Measurements from ENCODE around the gene GNA14.
A peak's percentile ranks its signal among the peaks of the same experiment; 100 is the strongest.
"Not testable (repeated sequence)": the region's sequence is repeated elsewhere in the genome, so short reads cannot be mapped to it uniquely, and the experiment has no call there.

Gene GNA14

GRCh38 chr9:77508396-77508795, 139.7 kb downstream of the GNA14 start:
- H3K27ac ChIP-seq (ENCODE audit: low read depth, low read length) = no peak overlapping the region
- H3K27me3 ChIP-seq (ENCODE audit: control insufficient read depth, insufficient read depth, low read length) = no peaks in the 10 kb centered on the region

DNA sequence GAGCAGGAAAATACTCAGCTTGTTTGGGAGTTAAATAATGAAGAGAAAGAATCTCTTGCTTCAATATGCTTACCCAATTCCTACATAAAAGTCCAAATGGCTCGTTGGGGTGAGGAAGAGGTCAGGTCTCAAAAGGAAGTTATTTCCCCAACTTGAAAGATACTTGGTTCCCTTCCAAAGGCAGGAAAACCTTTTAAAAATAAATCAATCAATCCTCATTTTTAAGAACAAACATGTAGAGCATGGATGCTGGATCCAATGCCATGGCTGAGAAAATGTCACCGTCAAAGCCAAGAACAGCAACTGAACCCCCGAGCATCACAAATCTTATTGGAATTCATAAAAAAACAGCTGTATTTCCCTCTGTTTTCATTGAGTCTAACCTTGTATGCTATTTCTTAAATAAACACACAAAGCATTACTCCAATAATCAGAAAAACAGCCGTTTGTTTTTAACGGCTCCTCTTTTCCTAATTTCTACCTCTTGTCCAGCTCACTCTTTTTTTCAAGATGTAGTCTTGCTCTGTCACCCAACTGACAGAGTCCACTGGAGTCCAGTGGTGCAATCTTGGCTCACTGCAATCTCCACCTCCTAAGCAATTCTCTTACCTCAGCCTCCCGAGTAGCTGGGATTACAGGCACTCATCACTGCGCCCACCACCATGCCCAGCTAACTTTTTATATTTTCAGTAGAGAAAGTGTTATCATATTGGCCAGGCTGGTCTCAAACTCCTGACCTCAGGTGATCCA, 140.7 kb downstream of the GNA14 start:
- Histone ChIP-seq H3K4me1 (ENCODE audit: control insufficient read depth, insufficient read depth, low read length) (peaks cover 6% of the 10 kb centered on the region; the same call in 1 of the 2 replicates), H3K9ac (ENCODE audit: low read depth, low read length) (no peak overlapping the region), H3K27me3 (ENCODE audit: control insufficient read depth, insufficient read depth, low read length) (no peaks in the 10 kb centered on the region), H3K36me3 (ENCODE audit: control insufficient read depth, insufficient read depth, low read length) (no peaks in the 10 kb centered on the region), H3K4me3 (ENCODE audit: low read depth, low read length) (no peak overlapping the region), H3K27ac (ENCODE audit: low read depth, low read length) (no peak overlapping the region), H3K9me3 (ENCODE audit: control insufficient read depth, insufficient read depth, low read length) (no peaks in the 10 kb centered on the region)

More at GRCh38 chr9:77508396-77508795, 139.7 kb downstream of the GNA14 start:
- H3K9ac ChIP-seq (ENCODE audit: low read depth, low read length) = no peak overlapping the region
- H3K9me3 ChIP-seq (ENCODE audit: control insufficient read depth, insufficient read depth, low read length) = no peaks in the 10 kb centered on the region
- H3K4me3 ChIP-seq (ENCODE audit: low read depth, low read length) = no peak overlapping the region
- peaks cover 6% of the 10 kb centered on the region; the same call in 1 of the 2 replicates for H3K4me1 ChIP-seq (ENCODE audit: control insufficient read depth, insufficient read depth, low read length)
- H3K36me3 ChIP-seq (ENCODE audit: control insufficient read depth, insufficient read depth, low read length) = no peaks in the 10 kb centered on the region

- no peaks in the 10 kb centered on the region for H3K36me3 ChIP-seq (ENCODE audit: control insufficient read depth, insufficient read depth, low read length)
These were observed 142.9 kb downstream of the GNA14 start for GRCh38 chr9:77505232-77505631.

GRCh38 chr9:77502568-77502967, 145.6 kb downstream of the GNA14 start:
- Histone ChIP-seq H3K27me3 (ENCODE audit: control insufficient read depth, insufficient read depth, low read length) (no peaks in the 10 kb centered on the region), H3K9ac (ENCODE audit: low read depth, low read length) (no peak overlapping the region), H3K4me3 (ENCODE audit: low read depth, low read length) (no peak overlapping the region), H3K9me3 (ENCODE audit: control insufficient read depth, insufficient read depth, low read length) (no peaks in the 10 kb centered on the region), H3K4me1 (ENCODE audit: control insufficient read depth, insufficient read depth, low read length) (no peaks in the 10 kb centered on the region), H3K36me3 (ENCODE audit: control insufficient read depth, insufficient read depth, low read length) (no peaks in the 10 kb centered on the region), H3K27ac (ENCODE audit: low read depth, low read length) (no peak overlapping the region)

More at GRCh38 chr9:77505232-77505631, 142.9 kb downstream of the GNA14 start:
- no peaks in the 10 kb centered on the region for H3K27me3 ChIP-seq (ENCODE audit: control insufficient read depth, insufficient read depth, low read length)
- H3K4me1 ChIP-seq (ENCODE audit: control insufficient read depth, insufficient read depth, low read length) = no peaks in the 10 kb centered on the region
- no peak overlapping the region for H3K4me3 ChIP-seq (ENCODE audit: low read depth, low read length)
- H3K9ac ChIP-seq (ENCODE audit: low read depth, low read length) = no peak overlapping the region
- H3K9me3 ChIP-seq (ENCODE audit: control insufficient read depth, insufficient read depth, low read length) = no peaks in the 10 kb centered on the region
- H3K27ac ChIP-seq (ENCODE audit: low read depth, low read length) = no peak overlapping the region

DNA sequence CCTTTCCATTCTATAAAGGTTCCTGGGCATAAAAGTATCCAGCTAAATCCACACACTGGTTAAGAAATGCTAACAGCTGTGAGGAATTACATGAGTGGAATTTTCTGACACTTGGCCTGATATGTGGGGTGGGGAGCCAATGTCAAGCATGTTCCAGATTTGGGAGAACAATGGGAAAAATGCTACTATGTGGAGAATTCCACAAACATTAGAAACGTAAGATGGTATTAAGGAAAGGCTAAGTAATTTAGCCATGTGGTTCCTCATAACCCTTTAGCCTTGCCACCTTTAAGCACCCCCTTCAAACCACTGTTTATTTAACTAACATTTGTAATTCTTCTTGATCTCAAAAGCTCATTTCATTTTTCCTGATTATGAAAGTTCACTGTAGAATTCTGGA, 149.2 kb downstream of the GNA14 start:
- Histone ChIP-seq H3K9ac (ENCODE audit: low read depth, low read length) (no peak overlapping the region), H3K27me3 (ENCODE audit: control insufficient read depth, insufficient read depth, low read length) (no peaks in the 10 kb centered on the region), H3K9me3 (ENCODE audit: control insufficient read depth, insufficient read depth, low read length) (no peaks in the 10 kb centered on the region), H3K4me1 (ENCODE audit: control insufficient read depth, insufficient read depth, low read length) (peaks cover 12% of the 10 kb centered on the region; the same call in 1 of the 2 replicates), H3K36me3 (ENCODE audit: control insufficient read depth, insufficient read depth, low read length) (no peaks in the 10 kb centered on the region), H3K4me3 (ENCODE audit: low read depth, low read length) (no peak overlapping the region), H3K27ac (ENCODE audit: low read depth, low read length) (no peak overlapping the region)

DNA sequence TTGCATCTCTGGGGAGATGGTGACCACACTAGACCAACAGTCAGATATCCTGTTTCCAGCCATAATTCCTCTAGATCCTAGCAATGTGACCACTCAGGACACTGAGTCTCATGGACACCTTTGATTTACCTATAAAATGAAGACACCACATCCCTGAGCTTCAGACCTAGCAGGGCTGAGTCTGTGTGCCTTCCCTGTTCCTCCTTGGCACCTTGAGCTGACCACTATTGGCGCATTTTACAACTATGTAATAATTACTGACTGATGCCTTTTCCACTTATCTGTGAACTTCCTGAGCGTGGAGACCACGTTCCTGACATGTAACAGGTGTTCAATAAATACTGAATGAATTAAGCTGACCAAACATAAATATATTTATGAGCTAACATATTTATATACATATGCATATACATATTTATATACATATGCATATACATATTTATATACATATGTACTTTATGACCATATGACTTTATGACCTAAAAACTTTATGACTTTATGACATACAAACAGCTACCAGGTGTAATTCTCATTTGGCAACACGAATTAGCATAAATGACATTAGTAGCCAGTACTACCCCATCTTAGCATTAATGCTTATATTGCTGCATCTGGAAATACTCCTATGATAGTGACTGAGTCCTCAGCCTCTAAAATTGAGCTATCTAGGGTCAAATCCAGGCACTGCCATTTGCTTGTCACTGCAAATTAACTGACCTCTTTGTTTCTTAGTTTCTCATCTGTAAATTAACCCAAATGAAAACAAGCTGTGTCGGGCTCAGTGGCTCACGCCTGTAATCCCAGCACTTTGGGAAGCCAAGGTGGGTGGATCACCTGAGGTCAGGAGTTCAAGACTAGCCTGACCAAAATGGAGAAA, 150.6 kb downstream of the GNA14 start:
- Histone ChIP-seq H3K9ac (ENCODE audit: low read depth, low read length) (no peak overlapping the region), H3K9me3 (ENCODE audit: control insufficient read depth, insufficient read depth, low read length) (no peaks in the 10 kb centered on the region), H3K4me1 (ENCODE audit: control insufficient read depth, insufficient read depth, low read length) (peaks cover 12% of the 10 kb centered on the region; the same call in 1 of the 2 replicates), H3K27ac (ENCODE audit: low read depth, low read length) (no peak overlapping the region), H3K27me3 (ENCODE audit: control insufficient read depth, insufficient read depth, low read length) (no peaks in the 10 kb centered on the region), H3K4me3 (ENCODE audit: low read depth, low read length) (no peak overlapping the region), H3K36me3 (ENCODE audit: control insufficient read depth, insufficient read depth, low read length) (no peaks in the 10 kb centered on the region)

DNA sequence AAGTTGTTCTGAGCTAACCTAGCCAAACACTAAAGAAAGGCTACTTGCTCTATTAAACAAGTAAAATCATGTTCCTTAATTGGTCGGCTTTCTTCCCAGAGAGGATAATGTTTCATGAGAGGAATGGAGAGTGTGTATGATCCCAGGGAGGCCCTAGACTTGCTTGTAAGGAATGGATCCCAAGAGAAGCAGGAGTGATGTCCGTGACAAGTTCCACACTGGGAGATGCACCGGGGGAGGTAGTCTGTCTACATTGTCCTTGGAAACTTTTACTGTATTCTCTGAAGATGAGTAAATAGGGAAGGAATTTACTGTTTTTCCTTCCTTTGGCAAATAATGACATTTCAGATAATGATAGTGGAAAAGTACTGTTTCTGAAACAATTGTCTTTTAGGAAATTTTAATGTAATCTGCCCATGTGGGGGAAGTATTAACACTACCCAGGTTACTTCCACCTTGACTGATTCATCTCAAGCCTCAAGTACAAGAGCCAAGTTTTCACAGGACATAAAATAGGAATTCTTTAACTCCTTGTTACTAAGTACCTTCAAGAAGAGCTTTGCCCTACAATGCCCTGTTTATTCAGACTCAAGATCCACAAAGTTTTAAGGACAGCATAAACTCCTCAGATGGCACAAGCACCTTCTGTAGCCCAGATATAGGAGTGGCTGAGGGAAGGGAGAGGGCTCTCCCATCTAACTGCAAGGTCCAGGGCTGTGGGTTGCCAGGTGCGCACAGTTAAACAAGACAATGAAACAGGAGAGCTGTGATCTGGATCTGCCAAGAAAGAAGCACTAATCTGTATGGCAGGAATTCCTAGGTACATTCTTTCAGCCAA, 152.1 kb downstream of the GNA14 start:
- no peaks in the 10 kb centered on the region for H3K27me3 ChIP-seq (ENCODE audit: control insufficient read depth, insufficient read depth, low read length)
- no peak overlapping the region for H3K4me3 ChIP-seq (ENCODE audit: low read depth, low read length)
- 0 out of 2 replicates have a peak, but pooled peaks cover 2% of the 10 kb centered on the region for H3K9me3 ChIP-seq (ENCODE audit: control insufficient read depth, insufficient read depth, low read length)
- no peaks in the 10 kb centered on the region for H3K36me3 ChIP-seq (ENCODE audit: control insufficient read depth, insufficient read depth, low read length)
- peak overlapping the region; percentile 38 for H3K27ac ChIP-seq (ENCODE audit: low read depth, low read length)
- peaks cover 12% of the 10 kb centered on the region; the same call in 1 of the 2 replicates for H3K4me1 ChIP-seq (ENCODE audit: control insufficient read depth, insufficient read depth, low read length)
- H3K9ac ChIP-seq (ENCODE audit: low read depth, low read length) = no peak overlapping the region

DNA sequence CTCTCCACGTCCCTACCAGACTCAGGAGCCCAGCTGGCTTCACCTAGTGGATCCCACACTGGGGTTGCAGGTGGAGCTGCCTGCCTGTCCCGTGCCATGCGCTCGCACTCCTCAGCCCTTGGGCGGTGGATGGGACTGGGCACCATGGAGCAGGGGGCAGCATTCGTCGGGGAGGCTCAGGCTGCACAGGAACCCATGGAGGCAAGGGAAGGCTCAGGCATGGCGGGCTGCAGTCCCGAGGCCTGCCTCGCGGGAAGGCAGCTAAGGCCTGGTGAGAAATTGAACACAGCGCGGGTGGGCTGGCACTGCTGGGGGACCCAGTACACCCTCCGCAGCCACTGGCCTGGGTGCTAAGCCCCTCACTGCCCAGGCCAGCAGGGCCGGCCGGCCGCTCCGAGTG, 157.8 kb downstream of the GNA14 start:
- H3K36me3 ChIP-seq (ENCODE audit: control insufficient read depth, insufficient read depth, low read length); H3K9me3 ChIP-seq (ENCODE audit: control insufficient read depth, insufficient read depth, low read length); H3K27me3 ChIP-seq (ENCODE audit: control insufficient read depth, insufficient read depth, low read length); H3K4me1 ChIP-seq (ENCODE audit: control insufficient read depth, insufficient read depth, low read length); H3K27ac ChIP-seq (ENCODE audit: low read depth, low read length); H3K9ac ChIP-seq (ENCODE audit: low read depth, low read length); H3K4me3 ChIP-seq (ENCODE audit: low read depth, low read length): not testable (repeated sequence)

- not testable (repeated sequence) for H3K36me3 ChIP-seq (ENCODE audit: control insufficient read depth, insufficient read depth, low read length); H3K4me3 ChIP-seq (ENCODE audit: low read depth, low read length); H3K27ac ChIP-seq (ENCODE audit: low read depth, low read length); H3K27me3 ChIP-seq (ENCODE audit: control insufficient read depth, insufficient read depth, low read length); H3K9me3 ChIP-seq (ENCODE audit: control insufficient read depth, insufficient read depth, low read length); H3K4me1 ChIP-seq (ENCODE audit: control insufficient read depth, insufficient read depth, low read length); H3K9ac ChIP-seq (ENCODE audit: low read depth, low read length)
These were observed 158.5 kb downstream of the GNA14 start for GRCh38 chr9:77489405-77490163.

DNA sequence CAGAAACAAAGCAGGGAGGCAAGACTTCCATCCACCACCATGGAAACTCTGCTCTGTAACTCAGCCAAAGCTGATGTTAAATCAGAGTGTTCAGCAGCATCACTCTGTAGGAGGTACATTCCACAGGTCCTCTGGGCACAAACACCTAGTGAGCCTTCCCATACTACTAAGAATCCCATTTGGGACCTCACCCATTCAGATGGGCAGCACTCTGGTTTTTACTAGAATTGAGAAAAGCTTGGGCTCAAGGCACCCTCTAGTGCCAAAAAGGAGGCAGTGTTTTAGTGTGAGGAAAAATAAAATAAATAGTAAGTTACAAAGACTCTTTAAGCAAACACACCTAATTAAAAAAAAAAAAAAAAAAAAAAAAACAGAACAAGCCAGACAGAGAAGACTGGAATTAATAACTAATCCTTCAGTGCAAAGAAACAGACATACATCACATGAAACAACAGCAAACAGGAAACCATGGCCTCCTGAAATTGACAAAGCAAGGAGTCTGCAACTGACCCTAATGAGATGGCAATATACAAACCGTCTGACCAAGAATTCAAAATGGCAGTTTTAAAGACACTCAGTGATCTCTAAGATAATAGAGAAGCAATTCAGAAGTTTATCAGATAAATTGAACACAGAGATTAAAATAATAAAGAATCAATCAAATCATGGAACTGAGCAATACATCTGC, 159.5 kb downstream of the GNA14 start:
- Histone ChIP-seq H3K4me3 (ENCODE audit: low read depth, low read length) (no peak overlapping the region), H3K27ac (ENCODE audit: low read depth, low read length) (no peak overlapping the region), H3K36me3 (ENCODE audit: control insufficient read depth, insufficient read depth, low read length) (no peaks in the 10 kb centered on the region), H3K27me3 (ENCODE audit: control insufficient read depth, insufficient read depth, low read length) (no peaks in the 10 kb centered on the region), H3K9me3 (ENCODE audit: control insufficient read depth, insufficient read depth, low read length) (0 out of 2 replicates have a peak, but pooled peaks cover 4% of the 10 kb centered on the region), H3K9ac (ENCODE audit: low read depth, low read length) (no peak overlapping the region), H3K4me1 (ENCODE audit: control insufficient read depth, insufficient read depth, low read length) (peaks cover 4% of the 10 kb centered on the region)
